Measurements from ENCODE around the gene SSTR3. TPM values are rescaled to one million over a fixed set of nuclear protein-coding genes. Genes with fewer than 3 reads are reported as not detected.

Gene SSTR3
- total and polyA plus RNA-seq, 2 donors from 2014 or later: 0.13 to 0.56 TPM

GRCh38 chr22:37194750-37195149 is 17.5 kb downstream of the SSTR3 start:
- Histone ChIP-seq H3K36me3 (ENCODE audit: control insufficient read depth in 2 of 3, insufficient read depth in 3 of 3, low read length in 3 of 3) (no peaks in the 10 kb centered on the region), H3K9me3 (ENCODE audit: control insufficient read depth in 2 of 3, insufficient read depth in 1 of 3, low read length in 3 of 3) (no peaks in the 10 kb centered on the region), H3K4me1 (ENCODE audit: control insufficient read depth in 2 of 3, insufficient read depth in 2 of 3, low read depth in 1 of 3, low read length in 3 of 3) (peaks cover 0 to 34% (median 33%) of the 10 kb centered on the region in 3 donors), H3K4me3 (ENCODE audit: low read length in 3 of 3) (no peak overlapping the region), H3K27ac (ENCODE audit: low read depth in 2 of 2, low read length in 2 of 2) (no peak overlapping the region), H3K27me3 (ENCODE audit: control insufficient read depth, insufficient read depth, low read length) (no peaks in the 10 kb centered on the region), H3K9ac (ENCODE audit: low read length in 3 of 3) (no peak overlapping the region)
- peak in 1 of 5 donors; percentile 12 for DNase-seq
- intact Hi-C loops (cut with DNase I): no loop called here
- TF ChIP-seq CTCF (IDR thresholded peaks at IDR 0.05; ENCODE audit: borderline replicate concordance, extremely low read depth, insufficient read depth): no peak
- FAIRE-seq: no peak

GRCh38 chr22:37193629-37194191 is 18.6 kb downstream of the SSTR3 start:
- Histone ChIP-seq H3K4me1 (ENCODE audit: control insufficient read depth in 2 of 3, insufficient read depth in 2 of 3, low read depth in 1 of 3, low read length in 3 of 3) (peaks cover 10 to 41% (median 41%) of the 10 kb centered on the region in 3 donors), H3K27me3 (ENCODE audit: control insufficient read depth, insufficient read depth, low read length) (no peaks in the 10 kb centered on the region)
- FAIRE-seq: no peak

GRCh38 chr22:37192741-37193140 is 19.5 kb downstream of the SSTR3 start:
- H3K27ac ChIP-seq (ENCODE audit: low read depth in 2 of 2, low read length in 2 of 2): no peak overlapping the region
- peaks cover 14 to 46% (median 40%) of the 10 kb centered on the region in 3 donors for H3K4me1 ChIP-seq (ENCODE audit: control insufficient read depth in 2 of 3, insufficient read depth in 2 of 3, low read depth in 1 of 3, low read length in 3 of 3)
- no peaks in the 10 kb centered on the region for H3K36me3 ChIP-seq (ENCODE audit: control insufficient read depth in 2 of 3, insufficient read depth in 3 of 3, low read length in 3 of 3)

More at GRCh38 chr22:37193629-37194191, 18.6 kb downstream of the SSTR3 start:
- H3K4me3 ChIP-seq (ENCODE audit: low read length in 3 of 3): no peak overlapping the region
- peak; percentile 6 to 88 (median 77) for DNase-seq
- no peaks in the 10 kb centered on the region for H3K9me3 ChIP-seq (ENCODE audit: control insufficient read depth in 2 of 3, insufficient read depth in 1 of 3, low read length in 3 of 3)
- no peak for TF ChIP-seq CTCF (IDR thresholded peaks at IDR 0.05; ENCODE audit: borderline replicate concordance, extremely low read depth, insufficient read depth)
- intact Hi-C loops (cut with DNase I): no loop called here
- H3K36me3 ChIP-seq (ENCODE audit: control insufficient read depth in 2 of 3, insufficient read depth in 3 of 3, low read length in 3 of 3): no peaks in the 10 kb centered on the region
- H3K9ac ChIP-seq (ENCODE audit: low read length in 3 of 3): no peak overlapping the region
- peak overlapping the region; percentile 33 to 73 for H3K27ac ChIP-seq (ENCODE audit: low read depth in 2 of 2, low read length in 2 of 2)

More at GRCh38 chr22:37192741-37193140, 19.5 kb downstream of the SSTR3 start:
- no peaks in the 10 kb centered on the region for H3K9me3 ChIP-seq (ENCODE audit: control insufficient read depth in 2 of 3, insufficient read depth in 1 of 3, low read length in 3 of 3)
- no peaks in the 10 kb centered on the region for H3K27me3 ChIP-seq (ENCODE audit: control insufficient read depth, insufficient read depth, low read length)
- no peak for TF ChIP-seq CTCF (IDR thresholded peaks at IDR 0.05; ENCODE audit: borderline replicate concordance, extremely low read depth, insufficient read depth)
- no peak for FAIRE-seq
- intact Hi-C loops (cut with DNase I): no loop called here
- H3K4me3 ChIP-seq (ENCODE audit: low read length in 3 of 3): no peak overlapping the region
- H3K9ac ChIP-seq (ENCODE audit: low read length in 3 of 3): no peak overlapping the region
- peak in 1 of 5 donors; percentile 1 for DNase-seq

Measured in kidney (tissue), 14 donors.